Measurements from ENCODE around the gene CSMD2.

The CSMD2 gene

DNA sequence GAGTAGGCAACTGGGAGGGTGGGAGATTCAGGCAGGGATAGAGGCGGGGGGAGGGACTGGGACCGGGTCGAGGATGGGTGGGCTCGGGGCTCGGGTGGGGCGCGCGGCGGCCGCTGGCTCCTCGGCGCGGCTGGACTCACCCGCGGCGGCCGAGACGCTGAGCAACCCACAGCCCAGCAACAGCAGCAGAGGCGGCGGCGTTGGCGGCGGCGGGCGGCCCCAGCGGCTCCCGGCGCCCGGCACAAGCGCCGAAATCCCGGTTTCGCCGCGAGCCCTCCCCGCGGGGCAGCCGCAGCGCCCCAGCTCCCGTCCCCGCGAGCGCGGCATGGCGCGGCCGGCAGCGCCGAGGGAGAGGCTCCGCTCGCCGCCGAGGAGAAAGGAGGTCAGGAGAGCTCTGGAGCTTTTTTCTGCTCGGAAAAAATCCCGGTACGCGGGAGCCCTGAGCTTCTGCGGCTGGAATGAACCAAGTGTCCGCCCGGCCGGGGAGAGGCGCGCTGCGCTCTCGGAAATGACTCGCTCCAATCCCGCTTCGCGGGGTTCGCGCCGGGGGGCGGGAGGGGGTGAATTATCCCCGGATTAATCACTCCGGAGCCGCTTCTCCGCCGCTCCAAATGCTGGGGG lies at the start of gene CSMD2:
Gene CSMD2 (minus strand): TSS at position 460 of the 621 bp plus-strand sequence. CDS start 133 bp downstream, at position 327.
- TF ChIP-seq, protein P1, sequence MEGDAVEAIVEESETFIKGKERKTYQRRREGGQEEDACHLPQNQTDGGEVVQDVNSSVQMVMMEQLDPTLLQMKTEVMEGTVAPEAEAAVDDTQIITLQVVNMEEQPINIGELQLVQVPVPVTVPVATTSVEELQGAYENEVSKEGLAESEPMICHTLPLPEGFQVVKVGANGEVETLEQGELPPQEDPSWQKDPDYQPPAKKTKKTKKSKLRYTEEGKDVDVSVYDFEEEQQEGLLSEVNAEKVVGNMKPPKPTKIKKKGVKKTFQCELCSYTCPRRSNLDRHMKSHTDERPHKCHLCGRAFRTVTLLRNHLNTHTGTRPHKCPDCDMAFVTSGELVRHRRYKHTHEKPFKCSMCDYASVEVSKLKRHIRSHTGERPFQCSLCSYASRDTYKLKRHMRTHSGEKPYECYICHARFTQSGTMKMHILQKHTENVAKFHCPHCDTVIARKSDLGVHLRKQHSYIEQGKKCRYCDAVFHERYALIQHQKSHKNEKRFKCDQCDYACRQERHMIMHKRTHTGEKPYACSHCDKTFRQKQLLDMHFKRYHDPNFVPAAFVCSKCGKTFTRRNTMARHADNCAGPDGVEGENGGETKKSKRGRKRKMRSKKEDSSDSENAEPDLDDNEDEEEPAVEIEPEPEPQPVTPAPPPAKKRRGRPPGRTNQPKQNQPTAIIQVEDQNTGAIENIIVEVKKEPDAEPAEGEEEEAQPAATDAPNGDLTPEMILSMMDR (IDR thresholded peaks at IDR 0.05; ENCODE audit: low read depth, low read length): no peak; the same call in 1 of the 2 replicates
- DNase-seq (ENCODE audit: extremely low read depth, low read depth): peak; percentile 14

DNA sequence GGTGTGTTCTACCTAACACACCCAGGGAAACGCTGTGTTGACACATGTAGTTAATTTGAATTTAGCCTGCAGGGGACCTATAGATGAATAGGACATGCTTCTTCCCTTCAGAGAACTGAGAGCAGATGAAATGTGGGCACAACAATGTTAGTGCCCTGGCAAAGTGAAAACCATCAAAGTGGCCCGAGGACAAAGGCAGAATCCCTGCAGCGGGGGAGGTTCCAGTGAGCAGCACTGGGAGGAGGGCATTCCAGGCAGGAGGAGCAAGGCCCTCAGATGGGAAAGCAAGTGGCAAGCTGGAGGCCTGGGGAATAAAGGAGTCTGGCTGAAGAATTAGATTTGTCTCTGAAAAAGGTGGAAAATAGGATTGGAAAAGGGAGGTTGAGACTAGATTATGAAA lies 48.9 kb upstream of the CSMD2 start:
- TF ChIP-seq, protein P1 (IDR thresholded peaks at IDR 0.05; ENCODE audit: low read depth, low read length): no peak
- DNase-seq (ENCODE audit: extremely low read depth, low read depth): no peak

DNA sequence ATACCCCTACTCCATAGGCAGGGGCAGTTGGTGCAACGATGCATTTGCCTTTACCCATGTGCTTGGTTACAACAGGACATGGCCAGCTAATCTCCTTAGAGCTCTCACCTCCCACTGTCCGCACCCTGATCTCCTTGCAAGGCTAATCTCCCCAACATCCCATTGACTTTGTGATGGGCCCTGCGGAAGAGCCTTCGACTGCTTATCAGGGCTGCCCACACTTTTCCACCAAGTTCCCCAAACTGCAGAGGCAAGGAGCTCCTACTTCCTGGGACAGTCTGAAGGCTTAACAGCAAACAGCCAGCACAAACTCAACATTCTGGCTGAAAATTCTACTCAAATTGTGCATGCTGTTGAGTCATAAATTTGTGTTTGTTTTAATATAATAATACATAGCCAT lies 47.6 kb upstream of the CSMD2 start:
- DNase-seq (ENCODE audit: extremely low read depth, low read depth): no peak
- TF ChIP-seq, protein P1 (IDR thresholded peaks at IDR 0.05; ENCODE audit: low read depth, low read length): no peak

- no peak for DNase-seq (ENCODE audit: extremely low read depth, low read depth)
- TF ChIP-seq, protein P1 (IDR thresholded peaks at IDR 0.05; ENCODE audit: low read depth, low read length): no peak
These were observed 34.9 kb upstream of the CSMD2 start for GRCh38 chr1:34199927-34200326.

GRCh38 chr1:34192621-34193020 lies 27.6 kb upstream of the CSMD2 start:
- DNase-seq (ENCODE audit: extremely low read depth, low read depth): no peak
- TF ChIP-seq, protein P1 (IDR thresholded peaks at IDR 0.05; ENCODE audit: low read depth, low read length): no peak

- DNase-seq (ENCODE audit: extremely low read depth, low read depth): no peak
These were observed 25.7 kb upstream of the CSMD2 start for GRCh38 chr1:34190692-34191091.

GRCh38 chr1:34188985-34189384 lies 24.0 kb upstream of the CSMD2 start:
- TF ChIP-seq, protein P1 (IDR thresholded peaks at IDR 0.05; ENCODE audit: low read depth, low read length): no peak
- no peak for DNase-seq (ENCODE audit: extremely low read depth, low read depth)

More at GRCh38 chr1:34190692-34191091, 25.7 kb upstream of the CSMD2 start:
- TF ChIP-seq, protein P1 (IDR thresholded peaks at IDR 0.05; ENCODE audit: low read depth, low read length): no peak

All from AG09319 (cell line).